Measurements from ENCODE around the gene GPR55. TPM values are rescaled to one million over a fixed set of nuclear protein-coding genes. Genes with fewer than 3 reads are reported as not detected.

The GPR55 gene
- total RNA-seq, 2 experiments from 2014 or later = 1.5 to 1.6 TPM

Other genes starting within 250 kb of the GPR55 start
- 100 to 1,000 TPM; 128 to 129 TPM for gene CAB39, start 212.4 kb downstream of the GPR55 start, total RNA-seq
- 10 to 100 TPM; 19.5 to 23.0 TPM for gene ITM2C, start 60.3 kb downstream of the GPR55 start, total RNA-seq
- under 1 TPM; 0.24 to 0.53 TPM for gene SPATA3, start 70.9 kb upstream of the GPR55 start, total RNA-seq
- gene C2orf72, start 112.3 kb upstream of the GPR55 start, total RNA-seq = under 1 TPM; 0.34 to 0.55 TPM
- gene PSMD1, start 131.6 kb upstream of the GPR55 start, total RNA-seq = 100 to 1,000 TPM; 116 TPM
- gene HTR2B, start 199.8 kb upstream of the GPR55 start, total RNA-seq = not detected